UCSD-AML1 (cell line): ENCODE data around the gene FHOD3.
A peak's percentile ranks its signal among the peaks of the same experiment; 100 is the strongest.

Experiments used
- DNase-seq: peaks from one replicate; lab custom pipeline; 2025; ENCODE audit not compliant: unreplicated experiment; lab: John Stamatoyannopoulos, UW

Gene FHOD3

GRCh38 chr18:36580266-36580665 is 282.8 kb downstream of the FHOD3 start:
- no peak for DNase-seq

- no peak for DNase-seq
Measured at GRCh38 chr18:36580874-36581750, 283.6 kb downstream of the FHOD3 start.

GRCh38 chr18:36582988-36583745 is 285.7 kb downstream of the FHOD3 start:
- DNase-seq, result peak; percentile 39

- no peak for DNase-seq
Measured at GRCh38 chr18:36589857-36590543, 292.5 kb downstream of the FHOD3 start.

- DNase-seq, result no peak
Measured at GRCh38 chr18:36590621-36591580, 293.4 kb downstream of the FHOD3 start.

GRCh38 chr18:36592282-36592681 is 294.8 kb downstream of the FHOD3 start:
- DNase-seq, result no peak

GRCh38 chr18:36593001-36593400 is 295.5 kb downstream of the FHOD3 start:
- DNase-seq, result no peak

- DNase-seq, result no peak
Measured at GRCh38 chr18:36593641-36594040, 296.1 kb downstream of the FHOD3 start.

- no peak for DNase-seq
Measured at GRCh38 chr18:36594621-36595020, 297.1 kb downstream of the FHOD3 start.

GRCh38 chr18:36595046-36595817 is 297.7 kb downstream of the FHOD3 start:
- no peak for DNase-seq

- no peak for DNase-seq
Measured at GRCh38 chr18:36595818-36596215, 298.3 kb downstream of the FHOD3 start.

- no peak for DNase-seq
Measured at GRCh38 chr18:36597636-36598035, 300.1 kb downstream of the FHOD3 start.

- DNase-seq, result no peak
Measured at GRCh38 chr18:36600548-36600947, 303.0 kb downstream of the FHOD3 start.

GRCh38 chr18:36601316-36601715 is 303.8 kb downstream of the FHOD3 start:
- no peak for DNase-seq

- no peak for DNase-seq
Measured at GRCh38 chr18:36602071-36602470, 304.6 kb downstream of the FHOD3 start.

- DNase-seq, result no peak
Measured at GRCh38 chr18:36602620-36603019, 305.1 kb downstream of the FHOD3 start.

GRCh38 chr18:36608107-36608506 is 310.6 kb downstream of the FHOD3 start:
- DNase-seq, result no peak

- no peak for DNase-seq
Measured at GRCh38 chr18:36610258-36610657, 312.7 kb downstream of the FHOD3 start.

- DNase-seq, result no peak
Measured at GRCh38 chr18:36610661-36611060, 313.1 kb downstream of the FHOD3 start.

GRCh38 chr18:36613069-36613468 is 315.6 kb downstream of the FHOD3 start:
- no peak for DNase-seq
